Esophagus squamous epithelium (tissue), 5 donors: ENCODE results near the gene PRR14L. TPM values are rescaled to one million over a fixed set of nuclear protein-coding genes. Genes with fewer than 3 reads are reported as not detected.

Source experiments
- DNase-seq: peaks from one replicate; lab custom pipeline; 2025; lab: John Stamatoyannopoulos, UW
- H3K27ac ChIP-seq, 4 donors: fragments of 200-600 bp; sonication (generic); one replicate each; pipeline ENCODE4 v1.5.1; 2016 to 2019; ENCODE audit warnings: mild to moderate bottlenecking in 1 of 4
- H3K27me3 ChIP-seq, 4 donors: fragments of 200-600 bp; sonication (generic); 1 replicate in 3 of 4; 2 replicates in 1 of 4; pipeline versions ENCODE4 v1.5.1 to v1.6.0; 2017 to 2021; ENCODE audit warnings: antibody characterized with exemption in 1 of 4
- H3K36me3 ChIP-seq, 3 donors: fragments of 200-600 bp; sonication (generic); one replicate each; pipeline ENCODE4 v1.5.1; 2016 to 2019
- H3K4me1 ChIP-seq, 3 donors: fragments of 200-600 bp; sonication (generic); one replicate each; pipeline ENCODE4 v1.5.1; 2017 to 2019
- H3K4me3 ChIP-seq, 4 donors: fragments of 200-600 bp; sonication (generic); 1 replicate in 3 of 4; 2 replicates in 1 of 4; pipeline ENCODE4 v1.5.1; 2016 to 2019; ENCODE audit warnings: mild to moderate bottlenecking in 2 of 4, moderate library complexity in 1 of 4
- H3K9me3 ChIP-seq, 3 donors: fragments of 200-600 bp; sonication (generic); one replicate each; pipeline ENCODE4 v1.5.1; 2016 to 2019
- POLR2A ChIP-seq, 4 donors: fragments of 450-650 bp; IDR thresholded peaks; one replicate each; pipeline ENCODE4 v1.6.1; 2017; ENCODE audit warnings: antibody characterized with exemption in 4 of 4, mild to moderate bottlenecking in 4 of 4, moderate library complexity in 3 of 4
- WGBS, 2 donors: methylation state at CpG; one replicate each; pipeline ENCODE4 v1.1.5; 2018; 5-methylcytosine and 5-hydroxymethylcytosine counted together
- intact Hi-C: fragments of 100-400 bp; cut with DNase I; formaldehyde crosslinking; loops from one replicate; pipeline ENCODE4 v1.15.0; 2022
- total RNA-seq, 4 donors: library from RNA; depleted of rRNA; stranded (reverse); fragments of >200 nt; gene quantifications; one replicate each; pipeline ENCODE4 v1.1.0, GENCODE V29; 2016
- TF ChIP-seq, protein P1 (sequence below), 6 experiments: fragments of 450-650 bp in 4 of 6; fragments of 200-600 bp in 2 of 6; sonication (generic) in 2 of 6; IDR thresholded peaks; one replicate each; pipeline ENCODE4 v1.5.1; 2016 to 2019; ENCODE audit warnings: antibody characterized with exemption in 6 of 6, mild to moderate bottlenecking in 4 of 6, moderate library complexity in 4 of 6
- donor health status: DM: yes; HTN: yes; CAD: no.

PRR14L gene
- total RNA-seq, 4 donors from 2014 or later = 17.2 to 30.5 (median 25.7) TPM

DNA sequence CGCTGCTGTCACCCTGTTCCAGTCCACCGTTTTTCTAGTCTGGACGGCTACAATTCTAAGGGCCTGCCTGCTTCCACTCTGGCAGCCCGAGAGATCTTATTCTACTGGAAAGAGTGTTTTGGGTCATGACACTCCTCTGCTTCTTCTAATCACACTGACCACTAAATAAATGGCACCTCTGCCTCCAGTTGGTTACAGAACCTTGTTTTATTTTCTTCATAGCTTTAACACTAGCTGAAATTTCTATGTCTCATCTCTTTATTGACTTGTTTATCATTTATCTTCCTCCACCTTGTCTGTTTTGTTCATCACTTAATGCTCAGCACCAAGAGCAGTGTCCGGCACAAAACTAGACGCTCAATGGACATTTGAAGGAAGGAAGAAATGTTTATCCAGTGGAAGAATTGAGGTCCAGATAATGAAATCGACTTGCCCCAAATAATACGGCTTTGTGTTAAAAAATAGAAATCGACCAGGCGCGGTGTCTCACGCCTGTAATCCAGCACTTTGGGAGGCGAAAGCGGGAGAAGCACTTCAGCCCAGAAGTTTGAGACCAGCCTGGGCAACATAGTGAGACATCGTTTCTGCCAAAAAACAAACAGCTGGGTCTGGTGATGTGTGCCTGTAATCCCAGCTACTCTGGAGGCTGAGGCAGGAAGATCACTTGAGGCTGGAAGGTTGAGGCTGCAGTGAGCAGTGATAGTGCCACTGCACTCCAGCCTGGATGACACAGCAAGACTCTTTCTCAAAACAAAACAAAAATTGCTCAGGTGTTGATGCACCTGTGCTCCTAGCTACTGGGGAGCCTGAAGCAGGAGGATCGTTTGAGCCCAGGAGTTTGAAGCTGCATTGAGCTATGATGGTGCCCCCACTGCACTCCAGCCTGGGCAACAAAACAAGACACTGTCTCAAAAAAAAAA, 693 bp upstream of the PRR14L start:
- no peaks in the 10 kb centered on the region for H3K27me3 ChIP-seq
- H3K4me1 ChIP-seq = peaks cover 34 to 66% (median 37%) of the 10 kb centered on the region in 3 donors
- peak overlapping the region; percentile 92 to 95 (median 94) for H3K27ac ChIP-seq
- peak overlapping the region; percentile 64 to 96 (median 88) for H3K4me3 ChIP-seq
- peaks cover 0 to 14% (median 0%) of the 10 kb centered on the region in 3 donors for H3K36me3 ChIP-seq
- no peak for DNase-seq
- H3K9me3 ChIP-seq = no peaks in the 10 kb centered on the region
- intact Hi-C loops = no loop called here
- 58 to 61% methylated on average over 15 to 16 of the region's 16 CpGs for WGBS, 2 donors
- TF ChIP-seq POLR2A (IDR thresholded peaks at IDR 0.05) = no peak
- TF ChIP-seq, protein P1, sequence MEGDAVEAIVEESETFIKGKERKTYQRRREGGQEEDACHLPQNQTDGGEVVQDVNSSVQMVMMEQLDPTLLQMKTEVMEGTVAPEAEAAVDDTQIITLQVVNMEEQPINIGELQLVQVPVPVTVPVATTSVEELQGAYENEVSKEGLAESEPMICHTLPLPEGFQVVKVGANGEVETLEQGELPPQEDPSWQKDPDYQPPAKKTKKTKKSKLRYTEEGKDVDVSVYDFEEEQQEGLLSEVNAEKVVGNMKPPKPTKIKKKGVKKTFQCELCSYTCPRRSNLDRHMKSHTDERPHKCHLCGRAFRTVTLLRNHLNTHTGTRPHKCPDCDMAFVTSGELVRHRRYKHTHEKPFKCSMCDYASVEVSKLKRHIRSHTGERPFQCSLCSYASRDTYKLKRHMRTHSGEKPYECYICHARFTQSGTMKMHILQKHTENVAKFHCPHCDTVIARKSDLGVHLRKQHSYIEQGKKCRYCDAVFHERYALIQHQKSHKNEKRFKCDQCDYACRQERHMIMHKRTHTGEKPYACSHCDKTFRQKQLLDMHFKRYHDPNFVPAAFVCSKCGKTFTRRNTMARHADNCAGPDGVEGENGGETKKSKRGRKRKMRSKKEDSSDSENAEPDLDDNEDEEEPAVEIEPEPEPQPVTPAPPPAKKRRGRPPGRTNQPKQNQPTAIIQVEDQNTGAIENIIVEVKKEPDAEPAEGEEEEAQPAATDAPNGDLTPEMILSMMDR (IDR thresholded peaks at IDR 0.05) = no peak

DNA sequence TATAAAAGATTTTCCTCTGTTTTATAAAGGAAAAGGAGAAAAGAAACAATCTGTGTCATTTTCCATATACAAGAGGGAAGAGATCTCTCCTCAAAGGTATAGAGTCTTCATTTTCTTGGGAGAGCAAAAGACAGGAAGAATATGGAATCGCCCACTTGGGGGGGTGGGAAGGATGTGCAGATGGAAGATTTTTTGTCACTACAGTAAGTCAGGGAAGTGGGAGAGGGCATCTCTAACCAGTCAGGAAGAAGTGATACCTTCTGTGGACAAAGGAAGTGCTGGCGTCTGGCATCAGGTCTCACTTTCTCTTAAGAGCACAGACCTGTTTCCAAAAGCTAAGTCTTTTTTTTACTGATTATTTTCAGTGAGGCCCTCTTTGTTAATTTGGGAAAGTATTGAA, 1.4 kb downstream of the PRR14L start:
- no peaks in the 10 kb centered on the region for H3K27me3 ChIP-seq
- TF ChIP-seq, protein P1 (IDR thresholded peaks at IDR 0.05) = no peak
- TF ChIP-seq POLR2A (IDR thresholded peaks at IDR 0.05) = no peak
- no peaks in the 10 kb centered on the region for H3K9me3 ChIP-seq
- peak overlapping the region in 2 of 4 donors; percentile 95 for H3K27ac ChIP-seq
- peaks cover 0 to 14% (median 0%) of the 10 kb centered on the region in 3 donors for H3K36me3 ChIP-seq
- 12 to 18% methylated on average over 2 of the region's 2 CpGs for WGBS, 2 donors
- H3K4me1 ChIP-seq = peaks cover 27 to 56% (median 29%) of the 10 kb centered on the region in 3 donors
- intact Hi-C loops = no loop called here
- H3K4me3 ChIP-seq = peak overlapping the region; percentile 64 to 96 (median 88)
- DNase-seq = no peak

DNA sequence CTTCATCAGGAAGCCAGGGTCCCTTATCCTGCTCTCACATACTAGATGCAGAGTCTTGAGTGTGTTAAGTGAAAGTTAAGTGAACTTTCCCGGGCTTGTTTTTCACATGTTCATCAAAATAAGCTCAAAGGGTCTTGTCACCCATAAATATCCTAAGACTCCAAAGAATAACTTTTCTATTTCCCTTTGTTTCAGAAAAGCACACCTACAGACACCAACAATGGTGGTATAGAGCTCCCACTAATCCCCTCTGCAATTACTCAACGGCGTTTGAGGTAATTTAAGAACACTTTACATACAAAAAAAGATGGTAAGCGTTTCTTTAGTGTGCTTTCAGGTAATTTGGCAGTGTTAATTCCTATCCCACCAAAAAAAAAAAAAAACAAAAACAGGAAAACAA, 2.5 kb downstream of the PRR14L start:
- Histone ChIP-seq H3K27ac (peak overlapping the region in 1 of 4 donors; percentile 9), H3K27me3 (no peaks in the 10 kb centered on the region), H3K36me3 (peaks cover 0 to 21% (median 0%) of the 10 kb centered on the region in 3 donors), H3K4me1 (peaks cover 19 to 46% (median 22%) of the 10 kb centered on the region in 3 donors), H3K4me3 (no peak overlapping the region), H3K9me3 (no peaks in the 10 kb centered on the region)
- TF ChIP-seq, protein P1 (IDR thresholded peaks at IDR 0.05) = no peak
- TF ChIP-seq POLR2A (IDR thresholded peaks at IDR 0.05) = no peak
- intact Hi-C loops = no loop called here
- WGBS, 2 donors = 37 to 43% methylated on average over 4 of the region's 4 CpGs
- DNase-seq = no peak

DNA sequence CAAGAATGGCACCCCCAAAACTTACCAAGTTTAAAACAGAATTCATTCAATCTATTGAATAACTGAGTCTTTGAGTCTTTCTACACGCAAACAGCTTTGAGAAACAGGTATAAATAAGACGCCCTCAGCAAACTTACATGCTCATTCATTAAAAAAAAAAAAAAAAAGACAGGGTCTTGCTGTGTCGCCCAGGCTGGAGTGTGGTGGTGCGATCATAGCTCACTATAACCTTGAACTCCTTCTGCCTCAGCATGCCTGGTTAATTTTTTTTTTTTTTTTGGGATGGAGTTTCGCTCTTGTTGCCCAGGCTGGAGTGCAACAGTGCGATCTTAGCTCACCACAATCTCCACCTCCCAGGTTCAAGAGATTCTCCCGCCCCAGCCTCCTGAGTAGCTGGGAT, 6.1 kb downstream of the PRR14L start:
- Histone ChIP-seq H3K27ac (no peak overlapping the region), H3K36me3 (peaks cover 0 to 46% (median 0%) of the 10 kb centered on the region in 3 donors), H3K27me3 (no peaks in the 10 kb centered on the region), H3K4me3 (no peak overlapping the region), H3K4me1 (peaks cover 8 to 48% (median 19%) of the 10 kb centered on the region in 3 donors), H3K9me3 (no peaks in the 10 kb centered on the region)
- 89 to 91% methylated on average over 7 of the region's 7 CpGs for WGBS, 2 donors
- intact Hi-C loops = no loop called here
- no peak for DNase-seq
- TF ChIP-seq, protein P1 (IDR thresholded peaks at IDR 0.05) = no peak
- TF ChIP-seq POLR2A (IDR thresholded peaks at IDR 0.05) = no peak

DNA sequence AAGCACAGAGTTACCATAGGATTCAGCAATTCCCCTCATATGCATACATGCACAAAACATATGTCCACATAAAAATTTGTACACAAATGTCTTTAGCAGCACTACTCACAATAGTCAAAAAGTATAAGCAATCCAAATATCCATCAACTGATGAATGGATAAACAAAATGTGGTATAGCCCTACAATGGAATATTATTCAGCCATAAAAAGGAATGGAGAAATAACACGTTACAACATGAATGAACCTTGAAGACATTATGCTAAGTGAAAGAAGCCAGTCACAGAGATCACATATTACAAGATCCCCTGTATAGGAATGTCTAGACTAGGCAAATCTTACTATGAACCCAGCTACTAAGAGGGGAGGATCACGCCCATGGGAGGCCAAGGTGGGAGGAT, 7.2 kb downstream of the PRR14L start:
- H3K4me3 ChIP-seq = no peak overlapping the region
- no peaks in the 10 kb centered on the region for H3K27me3 ChIP-seq
- no peak for DNase-seq
- no peaks in the 10 kb centered on the region for H3K9me3 ChIP-seq
- intact Hi-C loops = no loop called here
- TF ChIP-seq, protein P1 (IDR thresholded peaks at IDR 0.05) = no peak
- no peak for TF ChIP-seq POLR2A (IDR thresholded peaks at IDR 0.05)
- no peak overlapping the region for H3K27ac ChIP-seq
- WGBS, 2 donors = 94 to 95% methylated on average over 2 of the region's 2 CpGs
- peaks cover 0 to 58% (median 0%) of the 10 kb centered on the region in 3 donors for H3K36me3 ChIP-seq
- H3K4me1 ChIP-seq = peaks cover 0 to 41% (median 8%) of the 10 kb centered on the region in 3 donors
